ENCODE data around the gene IL12A. TPM values are rescaled to one million over a fixed set of nuclear protein-coding genes. Genes with fewer than 3 reads are reported as not detected.

Gene IL12A
- total and polyA plus RNA-seq, 2 of the 8 experiments (the other 6 are each of a cell fraction or from before 2014, with no cell fraction given): 0.41 to 0.92 TPM

DNA sequence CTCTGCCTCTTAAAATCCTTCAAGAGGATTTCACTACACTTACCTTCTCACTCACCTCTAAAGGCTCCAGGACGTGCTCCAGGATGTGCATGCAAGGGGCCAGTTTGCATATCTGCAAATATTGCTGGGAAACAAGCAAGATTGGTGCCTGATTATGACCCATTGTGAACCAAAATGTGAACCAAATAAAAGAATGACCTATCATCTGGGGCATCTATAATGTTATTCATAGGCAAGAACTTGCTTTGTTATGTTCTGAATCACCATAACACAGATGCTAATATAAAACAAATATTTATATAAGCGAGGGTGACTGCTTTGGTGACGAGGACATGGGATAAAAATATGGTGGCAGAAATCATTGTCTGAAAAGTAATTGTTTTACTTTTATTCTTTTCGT lies 5.5 kb downstream of the IL12A start (continued):
- TF ChIP-seq, protein P1, sequence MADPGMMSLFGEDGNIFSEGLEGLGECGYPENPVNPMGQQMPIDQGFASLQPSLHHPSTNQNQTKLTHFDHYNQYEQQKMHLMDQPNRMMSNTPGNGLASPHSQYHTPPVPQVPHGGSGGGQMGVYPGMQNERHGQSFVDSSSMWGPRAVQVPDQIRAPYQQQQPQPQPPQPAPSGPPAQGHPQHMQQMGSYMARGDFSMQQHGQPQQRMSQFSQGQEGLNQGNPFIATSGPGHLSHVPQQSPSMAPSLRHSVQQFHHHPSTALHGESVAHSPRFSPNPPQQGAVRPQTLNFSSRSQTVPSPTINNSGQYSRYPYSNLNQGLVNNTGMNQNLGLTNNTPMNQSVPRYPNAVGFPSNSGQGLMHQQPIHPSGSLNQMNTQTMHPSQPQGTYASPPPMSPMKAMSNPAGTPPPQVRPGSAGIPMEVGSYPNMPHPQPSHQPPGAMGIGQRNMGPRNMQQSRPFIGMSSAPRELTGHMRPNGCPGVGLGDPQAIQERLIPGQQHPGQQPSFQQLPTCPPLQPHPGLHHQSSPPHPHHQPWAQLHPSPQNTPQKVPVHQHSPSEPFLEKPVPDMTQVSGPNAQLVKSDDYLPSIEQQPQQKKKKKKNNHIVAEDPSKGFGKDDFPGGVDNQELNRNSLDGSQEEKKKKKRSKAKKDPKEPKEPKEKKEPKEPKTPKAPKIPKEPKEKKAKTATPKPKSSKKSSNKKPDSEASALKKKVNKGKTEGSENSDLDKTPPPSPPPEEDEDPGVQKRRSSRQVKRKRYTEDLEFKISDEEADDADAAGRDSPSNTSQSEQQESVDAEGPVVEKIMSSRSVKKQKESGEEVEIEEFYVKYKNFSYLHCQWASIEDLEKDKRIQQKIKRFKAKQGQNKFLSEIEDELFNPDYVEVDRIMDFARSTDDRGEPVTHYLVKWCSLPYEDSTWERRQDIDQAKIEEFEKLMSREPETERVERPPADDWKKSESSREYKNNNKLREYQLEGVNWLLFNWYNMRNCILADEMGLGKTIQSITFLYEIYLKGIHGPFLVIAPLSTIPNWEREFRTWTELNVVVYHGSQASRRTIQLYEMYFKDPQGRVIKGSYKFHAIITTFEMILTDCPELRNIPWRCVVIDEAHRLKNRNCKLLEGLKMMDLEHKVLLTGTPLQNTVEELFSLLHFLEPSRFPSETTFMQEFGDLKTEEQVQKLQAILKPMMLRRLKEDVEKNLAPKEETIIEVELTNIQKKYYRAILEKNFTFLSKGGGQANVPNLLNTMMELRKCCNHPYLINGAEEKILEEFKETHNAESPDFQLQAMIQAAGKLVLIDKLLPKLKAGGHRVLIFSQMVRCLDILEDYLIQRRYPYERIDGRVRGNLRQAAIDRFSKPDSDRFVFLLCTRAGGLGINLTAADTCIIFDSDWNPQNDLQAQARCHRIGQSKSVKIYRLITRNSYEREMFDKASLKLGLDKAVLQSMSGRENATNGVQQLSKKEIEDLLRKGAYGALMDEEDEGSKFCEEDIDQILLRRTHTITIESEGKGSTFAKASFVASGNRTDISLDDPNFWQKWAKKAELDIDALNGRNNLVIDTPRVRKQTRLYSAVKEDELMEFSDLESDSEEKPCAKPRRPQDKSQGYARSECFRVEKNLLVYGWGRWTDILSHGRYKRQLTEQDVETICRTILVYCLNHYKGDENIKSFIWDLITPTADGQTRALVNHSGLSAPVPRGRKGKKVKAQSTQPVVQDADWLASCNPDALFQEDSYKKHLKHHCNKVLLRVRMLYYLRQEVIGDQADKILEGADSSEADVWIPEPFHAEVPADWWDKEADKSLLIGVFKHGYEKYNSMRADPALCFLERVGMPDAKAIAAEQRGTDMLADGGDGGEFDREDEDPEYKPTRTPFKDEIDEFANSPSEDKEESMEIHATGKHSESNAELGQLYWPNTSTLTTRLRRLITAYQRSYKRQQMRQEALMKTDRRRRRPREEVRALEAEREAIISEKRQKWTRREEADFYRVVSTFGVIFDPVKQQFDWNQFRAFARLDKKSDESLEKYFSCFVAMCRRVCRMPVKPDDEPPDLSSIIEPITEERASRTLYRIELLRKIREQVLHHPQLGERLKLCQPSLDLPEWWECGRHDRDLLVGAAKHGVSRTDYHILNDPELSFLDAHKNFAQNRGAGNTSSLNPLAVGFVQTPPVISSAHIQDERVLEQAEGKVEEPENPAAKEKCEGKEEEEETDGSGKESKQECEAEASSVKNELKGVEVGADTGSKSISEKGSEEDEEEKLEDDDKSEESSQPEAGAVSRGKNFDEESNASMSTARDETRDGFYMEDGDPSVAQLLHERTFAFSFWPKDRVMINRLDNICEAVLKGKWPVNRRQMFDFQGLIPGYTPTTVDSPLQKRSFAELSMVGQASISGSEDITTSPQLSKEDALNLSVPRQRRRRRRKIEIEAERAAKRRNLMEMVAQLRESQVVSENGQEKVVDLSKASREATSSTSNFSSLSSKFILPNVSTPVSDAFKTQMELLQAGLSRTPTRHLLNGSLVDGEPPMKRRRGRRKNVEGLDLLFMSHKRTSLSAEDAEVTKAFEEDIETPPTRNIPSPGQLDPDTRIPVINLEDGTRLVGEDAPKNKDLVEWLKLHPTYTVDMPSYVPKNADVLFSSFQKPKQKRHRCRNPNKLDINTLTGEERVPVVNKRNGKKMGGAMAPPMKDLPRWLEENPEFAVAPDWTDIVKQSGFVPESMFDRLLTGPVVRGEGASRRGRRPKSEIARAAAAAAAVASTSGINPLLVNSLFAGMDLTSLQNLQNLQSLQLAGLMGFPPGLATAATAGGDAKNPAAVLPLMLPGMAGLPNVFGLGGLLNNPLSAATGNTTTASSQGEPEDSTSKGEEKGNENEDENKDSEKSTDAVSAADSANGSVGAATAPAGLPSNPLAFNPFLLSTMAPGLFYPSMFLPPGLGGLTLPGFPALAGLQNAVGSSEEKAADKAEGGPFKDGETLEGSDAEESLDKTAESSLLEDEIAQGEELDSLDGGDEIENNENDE (IDR thresholded peaks at IDR 0.05; ENCODE audit: insufficient replicate concordance, low read length): no peak
- TF ChIP-seq CEBPB (IDR thresholded peaks at IDR 0.05; ENCODE audit: low read depth, low read length) (no peak), POLR2A (IDR thresholded peaks at IDR 0.05; ENCODE audit: control extremely low read depth in 1 of 2, low read depth in 2 of 2, low read length in 2 of 2) (no peak), SIRT6 (IDR thresholded peaks at IDR 0.05; ENCODE audit: low read length) (no peak), CHD1 (IDR thresholded peaks at IDR 0.05; ENCODE audit: low read depth, low read length) (no peak), CTBP2 (IDR thresholded peaks at IDR 0.05; ENCODE audit: borderline replicate concordance, insufficient read depth, insufficient read length, low read length) (no peak), POU5F1 (IDR thresholded peaks at IDR 0.05; ENCODE audit: low read depth, low read length) (no peak), MAFK (IDR thresholded peaks at IDR 0.05; ENCODE audit: low read depth, low read length) (no peak), PHF8 (conservative IDR thresholded peaks at IDR 0.05; ENCODE audit: low read depth, low read length) (no peak)
- TF ChIP-seq, protein P2, sequence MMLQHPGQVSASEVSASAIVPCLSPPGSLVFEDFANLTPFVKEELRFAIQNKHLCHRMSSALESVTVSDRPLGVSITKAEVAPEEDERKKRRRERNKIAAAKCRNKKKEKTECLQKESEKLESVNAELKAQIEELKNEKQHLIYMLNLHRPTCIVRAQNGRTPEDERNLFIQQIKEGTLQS (IDR thresholded peaks at IDR 0.05; ENCODE audit: insufficient read depth, low read depth, low read length): no peak
